Parathyroid adenoma (tissue), 2 donors: Measurements from ENCODE around the gene NOB1.

Source experiments
- H2AFZ ChIP-seq: fragments of 300-600 bp; sonication (generic); one replicate; pipeline ENCODE4 v1.7.0; 2017; ENCODE audit warnings: antibody characterized with exemption, mild to moderate bottlenecking
- H3K27ac ChIP-seq: fragments of 300-600 bp; sonication (generic); one replicate; pipeline ENCODE4 v1.7.0; 2017
- H3K27me3 ChIP-seq: fragments of 300-600 bp; sonication (generic); one replicate; pipeline ENCODE4 v1.7.0; 2017; ENCODE audit warnings: low read length; ENCODE audit not compliant: control insufficient read depth, insufficient read depth
- H3K36me3 ChIP-seq: fragments of 300-600 bp; sonication (generic); one replicate; pipeline ENCODE4 v1.7.0; 2017; ENCODE audit warnings: low read length; ENCODE audit not compliant: control insufficient read depth, insufficient read depth
- H3K4me1 ChIP-seq: fragments of 300-600 bp; sonication (generic); one replicate; pipeline ENCODE4 v1.7.0; 2017; ENCODE audit warnings: control low read depth
- H3K4me2 ChIP-seq: fragments of 300-600 bp; sonication (generic); one replicate; pipeline ENCODE4 v1.7.0; 2017; ENCODE audit warnings: low read length
- H3K4me3 ChIP-seq: fragments of 300-600 bp; sonication (generic); one replicate; pipeline ENCODE4 v1.7.0; 2017; ENCODE audit warnings: low read depth, low read length
- H3K79me2 ChIP-seq: fragments of 300-600 bp; sonication (generic); one replicate; pipeline ENCODE4 v1.7.0; 2017; ENCODE audit warnings: control low read depth
- H3K9ac ChIP-seq: fragments of 300-600 bp; sonication (generic); one replicate; pipeline ENCODE4 v1.7.0; 2017; ENCODE audit warnings: mild to moderate bottlenecking
- H3K9me3 ChIP-seq: fragments of 300-600 bp; sonication (generic); one replicate; pipeline ENCODE4 v1.7.0; 2017; ENCODE audit warnings: low read length; ENCODE audit not compliant: control insufficient read depth
- TF ChIP-seq, protein P1 (sequence below): fragments of 300-600 bp; sonication (generic); IDR thresholded peaks from one replicate; pipeline ENCODE4 v1.7.0; 2017; ENCODE audit warnings: antibody characterized with exemption, mild to moderate bottlenecking
- donor health status: primary hyperparathyroidism.

The NOB1 gene

DNA sequence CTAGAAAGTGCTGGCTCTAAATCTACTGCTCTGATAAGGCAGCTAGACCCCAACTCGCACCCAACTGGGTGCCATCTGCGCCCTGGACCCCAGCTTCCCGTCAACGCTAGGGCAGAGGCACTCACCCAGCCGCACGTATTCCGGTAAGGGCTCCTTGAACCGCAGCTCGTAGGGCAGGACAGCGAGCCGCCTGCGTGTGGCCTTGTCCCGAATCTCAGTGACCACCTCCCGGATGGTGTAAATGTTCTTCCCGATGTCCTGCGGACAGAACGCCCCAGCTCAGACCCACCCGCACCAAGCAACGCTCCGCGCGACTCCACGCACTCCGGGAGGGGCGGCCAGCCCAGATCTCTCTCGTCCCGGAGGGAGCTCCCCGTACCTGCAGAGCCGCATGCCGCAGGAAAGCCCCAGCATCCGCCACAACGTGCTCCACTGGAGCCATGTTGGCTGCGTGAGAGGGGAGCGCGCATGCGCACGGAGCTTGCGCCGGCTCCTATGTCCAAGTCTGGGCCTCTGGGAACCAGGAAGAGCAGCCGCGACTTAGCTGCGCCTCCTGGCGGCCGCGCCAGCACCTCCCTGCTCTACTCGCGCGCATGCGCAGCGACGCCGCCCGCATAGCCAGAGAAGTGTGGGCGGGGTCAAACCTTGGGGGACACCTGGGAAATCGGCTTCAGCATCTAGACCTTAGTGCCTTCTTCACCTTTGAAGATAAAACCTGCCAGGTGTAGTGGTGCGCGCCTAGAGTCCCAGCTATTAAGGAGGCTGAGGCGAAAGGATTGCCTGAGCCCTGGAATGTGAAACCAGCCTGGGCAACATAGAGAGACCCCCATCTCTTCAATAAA lies at the start of gene NOB1:
NOB1 (minus strand) TSS at position 458 of the 842 bp plus-strand sequence; CDS start at position 442, 16 bp downstream.
- Histone ChIP-seq H3K36me3 (no peaks in the 10 kb centered on the region), H3K27me3 (no peaks in the 10 kb centered on the region), H2AFZ (peak within 1 kb of the TSS; percentile 92), H3K4me3 (peak within 1 kb of the TSS; percentile 71), H3K4me2 (peak within 1 kb of the TSS; percentile 84), H3K9me3 (no peaks in the 10 kb centered on the region), H3K9ac (no peak within 1 kb of the TSS), H3K4me1 (no peaks in the 10 kb centered on the region), H3K27ac (peak within 1 kb of the TSS; percentile 57), H3K79me2 (peaks cover 11% of the 10 kb centered on the region)
- TF ChIP-seq, protein P1, sequence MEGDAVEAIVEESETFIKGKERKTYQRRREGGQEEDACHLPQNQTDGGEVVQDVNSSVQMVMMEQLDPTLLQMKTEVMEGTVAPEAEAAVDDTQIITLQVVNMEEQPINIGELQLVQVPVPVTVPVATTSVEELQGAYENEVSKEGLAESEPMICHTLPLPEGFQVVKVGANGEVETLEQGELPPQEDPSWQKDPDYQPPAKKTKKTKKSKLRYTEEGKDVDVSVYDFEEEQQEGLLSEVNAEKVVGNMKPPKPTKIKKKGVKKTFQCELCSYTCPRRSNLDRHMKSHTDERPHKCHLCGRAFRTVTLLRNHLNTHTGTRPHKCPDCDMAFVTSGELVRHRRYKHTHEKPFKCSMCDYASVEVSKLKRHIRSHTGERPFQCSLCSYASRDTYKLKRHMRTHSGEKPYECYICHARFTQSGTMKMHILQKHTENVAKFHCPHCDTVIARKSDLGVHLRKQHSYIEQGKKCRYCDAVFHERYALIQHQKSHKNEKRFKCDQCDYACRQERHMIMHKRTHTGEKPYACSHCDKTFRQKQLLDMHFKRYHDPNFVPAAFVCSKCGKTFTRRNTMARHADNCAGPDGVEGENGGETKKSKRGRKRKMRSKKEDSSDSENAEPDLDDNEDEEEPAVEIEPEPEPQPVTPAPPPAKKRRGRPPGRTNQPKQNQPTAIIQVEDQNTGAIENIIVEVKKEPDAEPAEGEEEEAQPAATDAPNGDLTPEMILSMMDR = peak; percentile 99

DNA sequence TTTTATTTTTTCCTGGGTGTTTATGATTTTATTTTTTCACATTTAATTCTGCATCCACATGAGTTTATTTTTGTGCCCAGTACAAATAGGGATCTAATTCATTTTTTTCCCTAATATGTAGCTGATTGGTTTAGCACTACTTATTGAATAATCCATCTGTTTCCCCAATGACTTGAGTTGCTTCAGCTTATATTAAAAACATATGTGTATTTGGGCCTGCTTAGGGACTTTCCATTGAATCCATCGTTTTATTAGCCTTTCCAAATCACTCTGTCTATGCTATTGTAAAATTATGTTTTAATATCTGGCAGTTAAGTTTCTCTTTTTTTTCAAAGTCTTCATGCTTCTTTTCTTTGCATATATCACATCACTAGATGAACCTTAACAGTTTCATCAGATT lies 49.6 kb upstream of the NOB1 start:
- H3K79me2 ChIP-seq = peaks cover under 1% of the 10 kb centered on the region
- H3K4me1 ChIP-seq = no peaks in the 10 kb centered on the region
- H3K4me3 ChIP-seq = no peak overlapping the region
- H3K9ac ChIP-seq = no peak overlapping the region
- no peaks in the 10 kb centered on the region for H3K36me3 ChIP-seq
- no peaks in the 10 kb centered on the region for H3K27me3 ChIP-seq
- TF ChIP-seq, protein P1 = no peak
- H3K27ac ChIP-seq = no peak overlapping the region
- H2AFZ ChIP-seq = no peak overlapping the region
- no peaks in the 10 kb centered on the region for H3K9me3 ChIP-seq
- H3K4me2 ChIP-seq = no peak overlapping the region

DNA sequence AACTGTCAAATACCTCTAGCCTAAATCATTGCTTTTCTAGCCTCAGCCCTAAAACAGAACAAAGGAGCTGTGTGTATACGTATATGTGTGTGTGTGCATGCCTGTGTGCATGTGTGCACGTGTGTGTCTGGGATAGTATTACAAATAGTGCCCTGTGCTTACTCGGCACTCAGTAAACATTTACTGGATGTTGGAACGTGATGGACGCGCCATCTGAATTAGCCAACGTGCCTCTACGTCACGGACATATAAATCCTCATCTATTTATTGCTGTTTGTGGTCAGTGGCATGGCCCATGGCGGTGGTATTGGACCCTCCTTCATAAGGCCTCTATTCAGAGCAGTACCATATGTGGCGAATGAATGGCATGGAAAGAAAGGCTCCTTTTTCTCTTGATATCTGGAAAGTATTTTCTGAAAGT lies 44.9 kb upstream of the NOB1 start:
- H3K9me3 ChIP-seq = no peaks in the 10 kb centered on the region
- TF ChIP-seq, protein P1 = no peak
- H3K9ac ChIP-seq = no peak overlapping the region
- H3K4me3 ChIP-seq = no peak overlapping the region
- H3K27me3 ChIP-seq = no peaks in the 10 kb centered on the region
- no peaks in the 10 kb centered on the region for H3K36me3 ChIP-seq
- H2AFZ ChIP-seq = no peak overlapping the region
- no peaks in the 10 kb centered on the region for H3K79me2 ChIP-seq
- no peaks in the 10 kb centered on the region for H3K4me1 ChIP-seq
- H3K27ac ChIP-seq = no peak overlapping the region
- no peak overlapping the region for H3K4me2 ChIP-seq

DNA sequence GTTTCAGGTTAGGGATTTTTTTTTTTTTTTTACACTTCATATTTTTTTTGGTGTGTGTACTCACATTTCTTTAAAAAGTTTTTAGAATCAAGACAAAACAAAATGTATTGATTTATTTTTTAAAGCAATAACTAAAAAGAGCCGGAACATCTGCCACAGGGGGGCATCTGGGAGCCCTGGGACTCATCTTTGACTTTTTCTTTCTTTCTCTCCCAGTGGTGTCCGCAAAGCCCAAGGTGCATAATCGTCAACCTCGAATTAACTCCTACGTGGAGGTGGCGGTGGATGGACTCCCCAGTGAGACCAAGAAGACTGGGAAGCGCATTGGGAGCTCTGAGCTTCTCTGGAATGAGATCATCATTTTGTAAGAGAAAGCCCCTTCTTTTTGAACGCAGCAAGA lies 43.7 kb upstream of the NOB1 start:
- H3K27me3 ChIP-seq = no peaks in the 10 kb centered on the region

More for the DNA sequence above, 43.7 kb upstream of the NOB1 start:
- Histone ChIP-seq H3K4me2 (no peak overlapping the region), H3K9ac (no peak overlapping the region), H3K9me3 (no peaks in the 10 kb centered on the region), H3K4me3 (no peak overlapping the region), H2AFZ (no peak overlapping the region), H3K79me2 (no peaks in the 10 kb centered on the region), H3K36me3 (no peaks in the 10 kb centered on the region), H3K27ac (no peak overlapping the region), H3K4me1 (no peaks in the 10 kb centered on the region)
- TF ChIP-seq, protein P1 = no peak
